Astrocyte (in vitro differentiated cells and primary cell): ENCODE measurements around the gene OR51B6.

Experiments used
- EZH2 ChIP-seq: IDR thresholded peaks from 2 replicates; pipeline ENCODE4 v1.6.1; 2012; ENCODE audit warnings: mild to moderate bottlenecking, low read length, inconsistent platforms; ENCODE audit not compliant: insufficient read depth
- TF ChIP-seq, protein P1 (sequence below): IDR thresholded peaks from 2 replicates; pipeline ENCODE4 v1.5.1; 2011; ENCODE audit warnings: low read depth, mild to moderate bottlenecking, inconsistent platforms, low read length, moderate library complexity; ENCODE audit not compliant: insufficient read depth

DNA sequence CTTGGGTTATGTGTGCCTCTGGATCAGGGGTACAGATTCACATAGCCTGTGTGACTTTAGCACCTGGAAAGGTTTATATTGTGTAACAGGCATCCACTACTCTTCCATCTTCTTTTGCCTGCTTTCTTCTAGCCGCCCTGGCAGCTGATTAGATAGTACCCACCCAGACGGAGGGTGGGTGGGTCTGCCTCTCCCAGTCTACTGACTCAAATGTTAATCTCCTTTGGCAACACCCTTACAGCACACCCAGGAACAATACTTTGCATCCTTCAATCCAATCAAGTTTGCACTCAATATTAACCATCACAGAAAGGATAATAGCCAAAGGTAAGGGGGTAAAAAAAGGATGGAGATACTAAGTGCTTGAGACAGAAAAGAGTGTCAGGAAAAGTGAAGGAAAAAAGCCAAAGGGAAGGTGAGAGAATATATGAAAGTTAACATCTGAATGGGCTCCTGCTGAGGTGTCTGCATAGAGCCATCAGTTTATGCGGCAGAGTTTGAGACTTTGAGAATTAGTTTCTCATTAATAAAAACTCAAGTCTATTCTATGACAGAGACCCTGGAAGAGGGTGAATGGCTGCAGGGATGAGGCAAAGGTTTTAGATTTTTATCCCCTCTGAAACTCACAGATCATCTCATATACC lies 2.6 kb upstream of the OR51B6 start:
- TF ChIP-seq, protein P1, sequence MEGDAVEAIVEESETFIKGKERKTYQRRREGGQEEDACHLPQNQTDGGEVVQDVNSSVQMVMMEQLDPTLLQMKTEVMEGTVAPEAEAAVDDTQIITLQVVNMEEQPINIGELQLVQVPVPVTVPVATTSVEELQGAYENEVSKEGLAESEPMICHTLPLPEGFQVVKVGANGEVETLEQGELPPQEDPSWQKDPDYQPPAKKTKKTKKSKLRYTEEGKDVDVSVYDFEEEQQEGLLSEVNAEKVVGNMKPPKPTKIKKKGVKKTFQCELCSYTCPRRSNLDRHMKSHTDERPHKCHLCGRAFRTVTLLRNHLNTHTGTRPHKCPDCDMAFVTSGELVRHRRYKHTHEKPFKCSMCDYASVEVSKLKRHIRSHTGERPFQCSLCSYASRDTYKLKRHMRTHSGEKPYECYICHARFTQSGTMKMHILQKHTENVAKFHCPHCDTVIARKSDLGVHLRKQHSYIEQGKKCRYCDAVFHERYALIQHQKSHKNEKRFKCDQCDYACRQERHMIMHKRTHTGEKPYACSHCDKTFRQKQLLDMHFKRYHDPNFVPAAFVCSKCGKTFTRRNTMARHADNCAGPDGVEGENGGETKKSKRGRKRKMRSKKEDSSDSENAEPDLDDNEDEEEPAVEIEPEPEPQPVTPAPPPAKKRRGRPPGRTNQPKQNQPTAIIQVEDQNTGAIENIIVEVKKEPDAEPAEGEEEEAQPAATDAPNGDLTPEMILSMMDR, result no peak
- no peak for TF ChIP-seq EZH2
